Nephron (organoid): ENCODE measurements around the gene MYL1.
A peak's percentile ranks its signal among the peaks of the same experiment; 100 is the strongest.

Experiments used
- H3K27ac Mint-ChIP-seq, 3 experiments: 2 replicates each; pipeline ENCODE4 v1.8.0; 2020; ENCODE audit warnings: mixed read lengths in 3 of 3, mild to moderate bottlenecking in 2 of 3, moderate library complexity in 1 of 3
- H3K27me3 Mint-ChIP-seq: 2 replicates; pipeline ENCODE4 v1.8.0; 2021; ENCODE audit warnings: low read depth, mild to moderate bottlenecking, moderate library complexity, mixed read lengths
- H3K36me3 Mint-ChIP-seq: 2 replicates; pipeline ENCODE4 v1.8.0; 2020; ENCODE audit warnings: low read depth, mixed read lengths
- H3K4me1 Mint-ChIP-seq: 2 replicates; pipeline ENCODE4 v1.8.0; 2020; ENCODE audit warnings: mixed read lengths
- H3K4me3 Mint-ChIP-seq, 3 experiments: 2 replicates each; pipeline ENCODE4 v1.8.0; 2020; ENCODE audit warnings: mild to moderate bottlenecking in 3 of 3, mixed read lengths in 3 of 3, moderate library complexity in 2 of 3
- H3K9me3 Mint-ChIP-seq: 2 replicates; pipeline ENCODE4 v1.8.0; 2020; ENCODE audit warnings: mixed read lengths
- TF ChIP-seq, protein P1 (sequence below), 3 experiments: fragments of 200-600 bp; sonication (generic); IDR thresholded peaks; one replicate each; pipeline ENCODE4 v1.5.0; 2021; ENCODE audit warnings: antibody characterized with exemption in 3 of 3; ENCODE audit not compliant: unreplicated experiment in 3 of 3

MYL1 gene

DNA sequence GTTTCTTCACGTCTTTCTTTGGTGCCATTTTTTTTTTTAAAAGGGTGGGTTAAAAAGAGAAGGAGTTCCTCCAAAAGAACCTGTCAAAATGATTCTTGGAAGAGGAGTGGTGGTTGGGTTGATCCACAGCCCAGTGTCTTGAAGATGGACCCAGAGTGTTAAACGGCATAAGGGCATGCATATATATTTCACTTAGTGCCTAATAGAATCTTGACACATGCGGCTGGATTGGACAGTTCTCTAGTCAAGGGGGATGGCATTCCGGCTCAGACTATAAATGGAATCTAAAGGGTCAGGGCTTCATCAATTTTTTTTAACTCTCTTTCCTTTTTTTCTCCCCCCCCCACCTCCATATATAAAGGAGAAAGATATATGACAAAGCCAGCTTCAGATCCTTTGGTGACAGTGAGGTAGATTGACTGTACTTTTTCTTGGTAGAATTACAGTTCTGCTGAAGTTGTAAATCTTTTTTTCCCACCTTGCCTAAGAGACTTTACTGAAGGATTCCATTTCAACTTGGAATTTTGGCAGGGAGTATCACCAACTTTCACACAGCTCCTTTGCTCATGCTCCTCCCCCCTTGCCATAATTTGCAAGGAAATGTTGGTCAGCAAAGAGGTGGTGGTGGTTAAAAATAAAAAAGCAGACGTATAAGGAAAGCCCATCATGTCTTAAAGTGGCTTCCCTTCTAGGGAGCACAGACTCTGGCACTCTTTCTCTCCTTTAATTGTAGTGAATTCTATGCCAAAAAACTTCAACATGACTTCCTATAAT, at the start of gene MYL1:
Gene MYL1, minus strand, starts transcription at position 160 of the 774 bp plus-strand sequence. Its CDS starts 132 bp downstream, at position 28.
- H3K4me1 Mint-ChIP-seq: peaks cover 23% of the 10 kb centered on the region
- peak within 1 kb of the TSS; percentile 73 to 95 (median 94) for H3K4me3 Mint-ChIP-seq
- no peaks in the 10 kb centered on the region for H3K36me3 Mint-ChIP-seq
- no peaks in the 10 kb centered on the region for H3K9me3 Mint-ChIP-seq
- H3K27ac Mint-ChIP-seq: peak within 1 kb of the TSS; percentile 59 to 83 (median 62)
- no peaks in the 10 kb centered on the region for H3K27me3 Mint-ChIP-seq
- TF ChIP-seq, protein P1, sequence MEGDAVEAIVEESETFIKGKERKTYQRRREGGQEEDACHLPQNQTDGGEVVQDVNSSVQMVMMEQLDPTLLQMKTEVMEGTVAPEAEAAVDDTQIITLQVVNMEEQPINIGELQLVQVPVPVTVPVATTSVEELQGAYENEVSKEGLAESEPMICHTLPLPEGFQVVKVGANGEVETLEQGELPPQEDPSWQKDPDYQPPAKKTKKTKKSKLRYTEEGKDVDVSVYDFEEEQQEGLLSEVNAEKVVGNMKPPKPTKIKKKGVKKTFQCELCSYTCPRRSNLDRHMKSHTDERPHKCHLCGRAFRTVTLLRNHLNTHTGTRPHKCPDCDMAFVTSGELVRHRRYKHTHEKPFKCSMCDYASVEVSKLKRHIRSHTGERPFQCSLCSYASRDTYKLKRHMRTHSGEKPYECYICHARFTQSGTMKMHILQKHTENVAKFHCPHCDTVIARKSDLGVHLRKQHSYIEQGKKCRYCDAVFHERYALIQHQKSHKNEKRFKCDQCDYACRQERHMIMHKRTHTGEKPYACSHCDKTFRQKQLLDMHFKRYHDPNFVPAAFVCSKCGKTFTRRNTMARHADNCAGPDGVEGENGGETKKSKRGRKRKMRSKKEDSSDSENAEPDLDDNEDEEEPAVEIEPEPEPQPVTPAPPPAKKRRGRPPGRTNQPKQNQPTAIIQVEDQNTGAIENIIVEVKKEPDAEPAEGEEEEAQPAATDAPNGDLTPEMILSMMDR (IDR thresholded peaks at IDR 0.05; ENCODE audit: unreplicated experiment in 3 of 3): no peak

DNA sequence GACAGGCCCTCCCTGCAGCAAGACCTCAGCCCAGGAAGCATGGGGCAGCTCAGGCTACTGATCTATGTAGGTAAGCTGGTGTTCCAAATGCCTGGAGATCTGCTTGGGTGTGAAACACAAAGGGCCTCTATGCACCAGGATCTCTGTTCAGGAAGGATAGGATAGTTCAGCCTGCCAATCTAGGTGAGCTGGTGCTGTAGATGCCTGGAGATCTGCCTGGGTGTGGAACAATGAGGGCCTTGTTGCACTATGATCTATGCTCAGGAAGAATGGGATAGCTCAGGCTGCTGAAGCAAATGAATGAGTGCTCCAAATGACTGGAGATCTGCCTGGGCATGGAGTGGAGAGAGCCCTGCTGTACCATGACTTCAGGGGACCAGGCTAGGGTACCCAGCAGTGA, 48.9 kb upstream of the MYL1 start:
- no peak overlapping the region for H3K4me3 Mint-ChIP-seq
- TF ChIP-seq, protein P1 (IDR thresholded peaks at IDR 0.05; ENCODE audit: unreplicated experiment in 3 of 3): no peak
- peaks cover 3% of the 10 kb centered on the region for H3K27me3 Mint-ChIP-seq
- H3K9me3 Mint-ChIP-seq: peaks cover 5% of the 10 kb centered on the region
- H3K36me3 Mint-ChIP-seq: no peaks in the 10 kb centered on the region
- H3K4me1 Mint-ChIP-seq: peaks cover 6% of the 10 kb centered on the region
- H3K27ac Mint-ChIP-seq: no peak overlapping the region

DNA sequence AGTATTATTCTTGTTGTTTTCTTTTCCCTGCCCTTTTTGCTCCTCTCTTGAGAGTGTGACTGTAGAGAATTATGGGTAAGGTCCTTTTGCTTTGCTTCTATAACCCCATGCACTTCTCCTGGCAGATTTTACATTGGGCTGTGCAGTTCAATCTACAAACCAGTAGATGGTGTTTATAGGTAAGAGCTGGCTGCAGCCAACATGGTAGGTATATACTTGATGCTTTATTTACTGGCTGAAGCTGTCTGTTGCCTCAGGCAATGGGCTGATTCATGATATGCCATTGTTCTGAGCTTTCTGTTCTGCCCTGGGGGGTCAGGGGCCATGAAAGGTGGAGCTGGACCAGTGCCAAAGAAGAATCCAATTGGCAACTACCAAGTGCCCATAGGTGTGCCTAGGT, 48.3 kb upstream of the MYL1 start:
- no peaks in the 10 kb centered on the region for H3K36me3 Mint-ChIP-seq
- H3K4me3 Mint-ChIP-seq: no peak overlapping the region
- peaks cover 6% of the 10 kb centered on the region for H3K4me1 Mint-ChIP-seq
- H3K9me3 Mint-ChIP-seq: peaks cover 8% of the 10 kb centered on the region
- peaks cover 3% of the 10 kb centered on the region for H3K27me3 Mint-ChIP-seq
- TF ChIP-seq, protein P1 (IDR thresholded peaks at IDR 0.05; ENCODE audit: unreplicated experiment in 3 of 3): peak in 2 of 3 experiments; percentile 21 to 28
- H3K27ac Mint-ChIP-seq: no peak overlapping the region

DNA sequence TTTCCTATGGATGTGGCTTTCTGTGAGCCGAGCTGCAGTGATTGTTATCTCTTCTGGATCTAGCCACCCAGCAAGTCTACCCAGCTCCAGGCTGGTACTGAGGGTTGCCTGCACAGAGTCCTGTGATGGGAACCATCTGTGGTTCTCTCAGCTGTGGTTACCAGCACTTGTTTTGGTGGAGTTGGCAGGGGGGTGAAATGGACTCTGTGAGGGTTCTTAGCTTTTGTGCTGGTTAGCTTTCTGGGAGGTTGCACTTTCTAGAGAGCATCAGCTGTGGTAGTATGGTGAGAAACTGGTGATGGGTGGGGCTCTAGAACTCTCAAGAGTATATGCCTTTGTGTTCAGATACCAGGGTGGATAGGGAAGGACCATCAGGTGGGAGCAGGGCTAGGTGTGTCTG, 45.4 kb upstream of the MYL1 start:
- peaks cover 12% of the 10 kb centered on the region for H3K9me3 Mint-ChIP-seq
- TF ChIP-seq, protein P1 (IDR thresholded peaks at IDR 0.05; ENCODE audit: unreplicated experiment in 3 of 3): no peak
- H3K4me3 Mint-ChIP-seq: no peak overlapping the region
- peaks cover 3% of the 10 kb centered on the region for H3K27me3 Mint-ChIP-seq
- H3K4me1 Mint-ChIP-seq: peaks cover 6% of the 10 kb centered on the region
- H3K27ac Mint-ChIP-seq: no peak overlapping the region
- H3K36me3 Mint-ChIP-seq: no peaks in the 10 kb centered on the region

DNA sequence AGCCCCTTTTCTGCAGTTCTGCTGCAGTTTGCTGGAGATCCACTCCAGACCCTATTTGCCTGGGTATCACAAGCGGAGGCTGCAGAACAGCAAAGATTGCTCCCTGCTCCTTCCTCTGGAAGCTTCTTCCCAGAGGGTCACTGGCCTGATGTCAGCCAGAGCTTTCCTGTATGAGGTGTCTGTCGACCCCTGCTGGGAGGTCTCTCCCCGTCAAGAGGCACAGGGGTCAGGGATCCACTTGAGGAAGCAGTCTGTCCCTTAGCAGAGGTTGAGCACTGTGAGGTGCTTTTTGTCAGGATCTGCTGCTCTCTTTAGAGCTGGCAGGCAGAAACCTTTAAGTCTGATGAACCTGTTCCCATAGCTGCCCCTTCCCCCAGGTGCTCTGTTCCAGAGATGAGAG, 42.0 kb upstream of the MYL1 start:
- Mint-ChIP-seq H3K4me1 (peaks cover 6% of the 10 kb centered on the region), H3K27me3 (peaks cover 3% of the 10 kb centered on the region), H3K36me3 (no peaks in the 10 kb centered on the region), H3K9me3 (peaks cover 22% of the 10 kb centered on the region), H3K27ac (no peak overlapping the region), H3K4me3 (no peak overlapping the region)
- TF ChIP-seq, protein P1 (IDR thresholded peaks at IDR 0.05; ENCODE audit: unreplicated experiment in 3 of 3): no peak

DNA sequence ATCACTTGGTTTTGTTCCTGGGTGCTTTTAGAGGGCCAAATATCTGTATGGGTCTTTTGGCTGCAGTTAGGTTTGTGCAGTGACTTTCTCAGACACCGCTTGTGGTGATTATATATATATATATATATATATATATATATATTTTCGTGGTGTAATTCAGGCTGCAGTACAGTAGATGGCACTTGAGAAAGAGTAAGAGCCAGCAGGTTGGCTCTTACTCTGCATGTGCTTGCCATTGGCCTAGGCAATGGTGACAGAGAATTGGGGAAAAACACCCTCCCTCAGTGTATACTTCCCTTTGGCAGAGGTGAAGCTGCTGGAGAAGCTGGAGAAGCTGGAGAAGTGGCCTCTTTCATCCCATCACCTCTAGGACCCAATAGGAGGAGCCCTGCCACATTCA, 22.2 kb upstream of the MYL1 start:
- Mint-ChIP-seq H3K27ac (no peak overlapping the region), H3K4me3 (no peak overlapping the region), H3K36me3 (no peaks in the 10 kb centered on the region), H3K27me3 (no peaks in the 10 kb centered on the region), H3K4me1 (no peaks in the 10 kb centered on the region), H3K9me3 (peaks cover 18% of the 10 kb centered on the region)
- TF ChIP-seq, protein P1 (IDR thresholded peaks at IDR 0.05; ENCODE audit: unreplicated experiment in 3 of 3): no peak
